Measurements from ENCODE around the gene RYR2. TPM values are rescaled to one million over a fixed set of nuclear protein-coding genes. Genes with fewer than 3 reads are reported as not detected.
"Not testable (repeated sequence)": the region's sequence is repeated elsewhere in the genome, so short reads cannot be mapped to it uniquely, and the experiment has no call there.

The RYR2 gene
- polyA plus RNA-seq, 2 of the 4 experiments (the other 2 are of a cell fraction), result 0.06 TPM; not detected in 1

- WGBS (ENCODE audit: missing lambda C conversion rate), result 24% methylated on average over 5 of the region's 6 CpGs
- H3K9me3 ChIP-seq, result no peaks in the 10 kb centered on the region
- FAIRE-seq (no peak), DNase-seq (ENCODE audit: low read depth in 1 of 2, low spot score in 1 of 2) (no peak), ATAC-seq (no peak)
- TF ChIP-seq ELK1 (IDR thresholded peaks at IDR 0.05; ENCODE audit: low read depth, low read length) (no peak), BHLHE40 (IDR thresholded peaks at IDR 0.05; ENCODE audit: low read depth, low read length) (no peak)
- no peak overlapping the region for H3K4me3 ChIP-seq
- CTCF ChIA-PET, result interaction anchor here (0.7 to 2.1 kb wide), 3 partner anchors 12 to 62 kb away, joined by 3 to 7 read pairs (median 6); no protein-coding TSS in a partner anchor
- no peak overlapping the region for H3K27ac ChIP-seq
- POLR2A ChIA-PET, result no interaction called here
- H3K4me1 ChIP-seq, result no peaks in the 10 kb centered on the region
- no peak overlapping the region for H3K4me2 ChIP-seq
These were observed 797.0 kb downstream of the RYR2 start for GRCh38 chr1:237838904-237839534.

- no peak for FAIRE-seq
- CTCF ChIA-PET, result interaction anchor here (2.1 kb wide), 2 partner anchors 10 kb away, joined by 7 read pairs; no protein-coding TSS in a partner anchor
- no peak overlapping the region for H3K27ac ChIP-seq
- no peak for ATAC-seq
- no peak for DNase-seq (ENCODE audit: low read depth in 1 of 2, low spot score in 1 of 2)
- POLR2A ChIA-PET, result no interaction called here
- TF ChIP-seq POLR2AphosphoS2 (conservative IDR thresholded peaks at IDR 0.05; ENCODE audit: low read length) (no peak), HEYL (CRISPR knock-in tag; IDR thresholded peaks at IDR 0.05) (no peak), MAZ (IDR thresholded peaks at IDR 0.05; ENCODE audit: borderline replicate concordance, low read depth, low read length) (no peak), MAFK (IDR thresholded peaks at IDR 0.05; ENCODE audit: partially characterized antibody) (no peak), MYC (IDR thresholded peaks at IDR 0.05; ENCODE audit: borderline replicate concordance, low read length) (no peak), ZSCAN20 (CRISPR knock-in tag; IDR thresholded peaks at IDR 0.05) (no peak), GATA3 (IDR thresholded peaks at IDR 0.05; ENCODE audit: borderline replicate concordance) (no peak), NFE2L2 (conservative IDR thresholded peaks at IDR 0.05; ENCODE audit: low read length) (no peak), KDM1A (IDR thresholded peaks at IDR 0.05; ENCODE audit: low read depth) (no peak), BCL3 (IDR thresholded peaks at IDR 0.05) (no peak), PBX3 (IDR thresholded peaks at IDR 0.05) (no peak), RCOR1 (IDR thresholded peaks at IDR 0.05; ENCODE audit: low read depth, low read length) (no peak), CTCF (IDR thresholded peaks at IDR 0.05) (no peak), NR3C1 (IDR thresholded peaks at IDR 0.05) (no peak), BHLHE40 (IDR thresholded peaks at IDR 0.05; ENCODE audit: low read depth, low read length) (no peak), SMC3 (IDR thresholded peaks at IDR 0.05) (no peak), HOXA7 (CRISPR knock-in tag; IDR thresholded peaks at IDR 0.05) (no peak)
- no peak overlapping the region for H3K4me2 ChIP-seq
- 4% methylated on average over 3 of the region's 3 CpGs for WGBS (ENCODE audit: missing lambda C conversion rate)
- no peaks in the 10 kb centered on the region for H3K9me3 ChIP-seq
- no peak overlapping the region for H3K4me3 ChIP-seq
- H3K4me1 ChIP-seq, result no peaks in the 10 kb centered on the region
These were observed 799.5 kb downstream of the RYR2 start for GRCh38 chr1:237841485-237841884.

GRCh38 chr1:237843516-237843915 is 801.5 kb downstream of the RYR2 start:
- DNase-seq (ENCODE audit: low read depth in 1 of 2, low spot score in 1 of 2); H3K4me3 ChIP-seq; H3K27ac ChIP-seq; ATAC-seq; H3K9me3 ChIP-seq; POLR2A ChIA-PET; H3K4me2 ChIP-seq; FAIRE-seq; H3K4me1 ChIP-seq: not testable (repeated sequence)
- CTCF ChIA-PET, result interaction anchor here (0.6 to 2.1 kb wide), 2 partner anchors 8 to 644 kb away, joined by 7 read pairs; no protein-coding TSS in a partner anchor
- 0% methylated on average over 3 of the region's 3 CpGs for WGBS (ENCODE audit: missing lambda C conversion rate)

Measured in A549 (cell line).